GM23338 (cell line): ENCODE measurements around the gene ITGB6.

ENCODE experiments used
- CREB1 ChIP-seq: fragments of 250-450 bp; sonication (Bioruptor Pico); IDR thresholded peaks from 2 replicates; pipeline ENCODE4 v1.5.0; 2020; ENCODE audit warnings: low read depth, mild to moderate bottlenecking, moderate library complexity
- CTCF ChIP-seq, 2 experiments: fragments of 200-600 bp in 1 of 2; sonication (generic) in 1 of 2; conservative IDR thresholded peaks; 2 replicates each; pipeline versions ENCODE4 v1.5.1 to v1.6.1; 2016 to 2017; ENCODE audit warnings: antibody characterized with exemption in 2 of 2, low read depth in 2 of 2, mild to moderate bottlenecking in 2 of 2, moderate library complexity in 1 of 2
- EZH2 ChIP-seq: fragments of 200-600 bp; sonication (generic); IDR thresholded peaks from one replicate; pipeline ENCODE4 v1.8.0; 2017; ENCODE audit warnings: antibody characterized with exemption, mild to moderate bottlenecking, low read depth; ENCODE audit not compliant: unreplicated experiment
- EZH2phosphoT487 ChIP-seq: fragments of 200-600 bp; sonication (generic); IDR thresholded peaks from one replicate; pipeline ENCODE4 v1.8.1; 2018; ENCODE audit warnings: antibody characterized with exemption; ENCODE audit not compliant: unreplicated experiment
- JUNB ChIP-seq: IDR thresholded peaks from one replicate; pipeline ENCODE4 v1.6.1; 2016; ENCODE audit warnings: antibody characterized with exemption; ENCODE audit not compliant: unreplicated experiment
- NANOG ChIP-seq: IDR thresholded peaks from 2 replicates; pipeline ENCODE4 v1.6.1; 2016; ENCODE audit warnings: antibody characterized with exemption, borderline replicate concordance
- POLR2AphosphoS5 ChIP-seq: IDR thresholded peaks from 2 replicates; pipeline ENCODE4 v1.6.1; 2016; ENCODE audit warnings: antibody characterized with exemption, low read depth
- STAT1 ChIP-seq: IDR thresholded peaks from one replicate; pipeline ENCODE4 v1.6.1; 2016; ENCODE audit warnings: antibody characterized with exemption; ENCODE audit not compliant: unreplicated experiment
- TF ChIP-seq, protein P1 (sequence below): IDR thresholded peaks from 2 replicates; pipeline ENCODE4 v1.6.1; 2016; ENCODE audit warnings: antibody characterized with exemption
- TF ChIP-seq, protein P2 (sequence below): IDR thresholded peaks from one replicate; pipeline ENCODE4 v1.6.1; 2018; ENCODE audit warnings: antibody characterized with exemption; ENCODE audit not compliant: unreplicated experiment

- TF ChIP-seq EZH2 (no peak), CTCF (conservative IDR thresholded peaks at IDR 0.05; ENCODE audit: low read depth in 2 of 2) (no peak), POLR2AphosphoS5 (no peak), EZH2phosphoT487 (no peak), STAT1 (no peak), CREB1 (CRISPR knock-in tag) (no peak), NANOG (no peak), JUNB (no peak)
- TF ChIP-seq, protein P1, sequence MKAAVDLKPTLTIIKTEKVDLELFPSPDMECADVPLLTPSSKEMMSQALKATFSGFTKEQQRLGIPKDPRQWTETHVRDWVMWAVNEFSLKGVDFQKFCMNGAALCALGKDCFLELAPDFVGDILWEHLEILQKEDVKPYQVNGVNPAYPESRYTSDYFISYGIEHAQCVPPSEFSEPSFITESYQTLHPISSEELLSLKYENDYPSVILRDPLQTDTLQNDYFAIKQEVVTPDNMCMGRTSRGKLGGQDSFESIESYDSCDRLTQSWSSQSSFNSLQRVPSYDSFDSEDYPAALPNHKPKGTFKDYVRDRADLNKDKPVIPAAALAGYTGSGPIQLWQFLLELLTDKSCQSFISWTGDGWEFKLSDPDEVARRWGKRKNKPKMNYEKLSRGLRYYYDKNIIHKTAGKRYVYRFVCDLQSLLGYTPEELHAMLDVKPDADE: no peak
- TF ChIP-seq, protein P2, sequence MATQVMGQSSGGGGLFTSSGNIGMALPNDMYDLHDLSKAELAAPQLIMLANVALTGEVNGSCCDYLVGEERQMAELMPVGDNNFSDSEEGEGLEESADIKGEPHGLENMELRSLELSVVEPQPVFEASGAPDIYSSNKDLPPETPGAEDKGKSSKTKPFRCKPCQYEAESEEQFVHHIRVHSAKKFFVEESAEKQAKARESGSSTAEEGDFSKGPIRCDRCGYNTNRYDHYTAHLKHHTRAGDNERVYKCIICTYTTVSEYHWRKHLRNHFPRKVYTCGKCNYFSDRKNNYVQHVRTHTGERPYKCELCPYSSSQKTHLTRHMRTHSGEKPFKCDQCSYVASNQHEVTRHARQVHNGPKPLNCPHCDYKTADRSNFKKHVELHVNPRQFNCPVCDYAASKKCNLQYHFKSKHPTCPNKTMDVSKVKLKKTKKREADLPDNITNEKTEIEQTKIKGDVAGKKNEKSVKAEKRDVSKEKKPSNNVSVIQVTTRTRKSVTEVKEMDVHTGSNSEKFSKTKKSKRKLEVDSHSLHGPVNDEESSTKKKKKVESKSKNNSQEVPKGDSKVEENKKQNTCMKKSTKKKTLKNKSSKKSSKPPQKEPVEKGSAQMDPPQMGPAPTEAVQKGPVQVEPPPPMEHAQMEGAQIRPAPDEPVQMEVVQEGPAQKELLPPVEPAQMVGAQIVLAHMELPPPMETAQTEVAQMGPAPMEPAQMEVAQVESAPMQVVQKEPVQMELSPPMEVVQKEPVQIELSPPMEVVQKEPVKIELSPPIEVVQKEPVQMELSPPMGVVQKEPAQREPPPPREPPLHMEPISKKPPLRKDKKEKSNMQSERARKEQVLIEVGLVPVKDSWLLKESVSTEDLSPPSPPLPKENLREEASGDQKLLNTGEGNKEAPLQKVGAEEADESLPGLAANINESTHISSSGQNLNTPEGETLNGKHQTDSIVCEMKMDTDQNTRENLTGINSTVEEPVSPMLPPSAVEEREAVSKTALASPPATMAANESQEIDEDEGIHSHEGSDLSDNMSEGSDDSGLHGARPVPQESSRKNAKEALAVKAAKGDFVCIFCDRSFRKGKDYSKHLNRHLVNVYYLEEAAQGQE: no peak
Observed at GRCh38 chr2:160126315-160126714, 73.8 kb downstream of the ITGB6 start.
